NB4 (cell line): ENCODE measurements around the gene FBL.

Experiments
- POLR2A ChIP-seq: IDR thresholded peaks from 2 replicates; pipeline ENCODE4 v1.6.1; 2011; ENCODE audit warnings: mild to moderate bottlenecking; ENCODE audit not compliant: insufficient read length; ENCODE audit errors: extremely low read depth
- TF ChIP-seq, protein P1 (sequence below): IDR thresholded peaks from one replicate; pipeline ENCODE4 v1.5.1; 2012; ENCODE audit warnings: low read depth, low read length
- TF ChIP-seq, protein P2 (sequence below): IDR thresholded peaks from 2 replicates; pipeline ENCODE4 v1.6.1; 2011; ENCODE audit warnings: low read depth, low read length

- TF ChIP-seq POLR2A = no peak
- TF ChIP-seq, protein P1, sequence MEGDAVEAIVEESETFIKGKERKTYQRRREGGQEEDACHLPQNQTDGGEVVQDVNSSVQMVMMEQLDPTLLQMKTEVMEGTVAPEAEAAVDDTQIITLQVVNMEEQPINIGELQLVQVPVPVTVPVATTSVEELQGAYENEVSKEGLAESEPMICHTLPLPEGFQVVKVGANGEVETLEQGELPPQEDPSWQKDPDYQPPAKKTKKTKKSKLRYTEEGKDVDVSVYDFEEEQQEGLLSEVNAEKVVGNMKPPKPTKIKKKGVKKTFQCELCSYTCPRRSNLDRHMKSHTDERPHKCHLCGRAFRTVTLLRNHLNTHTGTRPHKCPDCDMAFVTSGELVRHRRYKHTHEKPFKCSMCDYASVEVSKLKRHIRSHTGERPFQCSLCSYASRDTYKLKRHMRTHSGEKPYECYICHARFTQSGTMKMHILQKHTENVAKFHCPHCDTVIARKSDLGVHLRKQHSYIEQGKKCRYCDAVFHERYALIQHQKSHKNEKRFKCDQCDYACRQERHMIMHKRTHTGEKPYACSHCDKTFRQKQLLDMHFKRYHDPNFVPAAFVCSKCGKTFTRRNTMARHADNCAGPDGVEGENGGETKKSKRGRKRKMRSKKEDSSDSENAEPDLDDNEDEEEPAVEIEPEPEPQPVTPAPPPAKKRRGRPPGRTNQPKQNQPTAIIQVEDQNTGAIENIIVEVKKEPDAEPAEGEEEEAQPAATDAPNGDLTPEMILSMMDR = no peak
- TF ChIP-seq, protein P2, sequence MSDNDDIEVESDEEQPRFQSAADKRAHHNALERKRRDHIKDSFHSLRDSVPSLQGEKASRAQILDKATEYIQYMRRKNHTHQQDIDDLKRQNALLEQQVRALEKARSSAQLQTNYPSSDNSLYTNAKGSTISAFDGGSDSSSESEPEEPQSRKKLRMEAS = no peak
Observed at GRCh38 chr19:39858541-39858940, 12.4 kb upstream of the FBL start.
